C4-2B (cell line): Measurements from ENCODE around the gene VMAC.
A peak's percentile ranks its signal among the peaks of the same experiment; 100 is the strongest.

Experiments used
- H3K27ac ChIP-seq: fragments of 450-650 bp; 2 replicates; pipeline ENCODE4 v1.5.1; 2017
- CTCF ChIP-seq: fragments of 450-650 bp; conservative IDR thresholded peaks from 2 replicates; pipeline ENCODE4 v1.5.1; 2017; ENCODE audit warnings: mild to moderate bottlenecking
- ZFX ChIP-seq: fragments of 450-650 bp; IDR thresholded peaks from 2 replicates; pipeline ENCODE4 v1.6.1; 2017

Gene VMAC

GRCh38 chr19:5936292-5936592 is 31.6 kb downstream of the VMAC start:
- TF ChIP-seq ZFX (no peak), CTCF (no peak)
- H3K27ac ChIP-seq = no peak overlapping the region

GRCh38 chr19:5937550-5937949 is 32.9 kb downstream of the VMAC start:
- no peak for TF ChIP-seq CTCF
- no peak for TF ChIP-seq ZFX
- peak overlapping the region; percentile 63 for H3K27ac ChIP-seq

- TF ChIP-seq ZFX = no peak
- TF ChIP-seq CTCF = no peak
- no peak overlapping the region for H3K27ac ChIP-seq
These were observed 35.9 kb downstream of the VMAC start for GRCh38 chr19:5940260-5941208.

GRCh38 chr19:5941673-5942072 is 37.0 kb downstream of the VMAC start:
- TF ChIP-seq ZFX (no peak), CTCF (no peak)
- no peak overlapping the region for H3K27ac ChIP-seq

GRCh38 chr19:5943045-5943444 is 38.4 kb downstream of the VMAC start:
- TF ChIP-seq CTCF = no peak
- TF ChIP-seq ZFX = no peak
- no peak overlapping the region for H3K27ac ChIP-seq

GRCh38 chr19:5943623-5944022 is 39.0 kb downstream of the VMAC start:
- TF ChIP-seq ZFX (no peak), CTCF (no peak)
- H3K27ac ChIP-seq = no peak overlapping the region

- no peak overlapping the region for H3K27ac ChIP-seq
- no peak for TF ChIP-seq ZFX
These were observed 42.8 kb downstream of the VMAC start for GRCh38 chr19:5947435-5947834.
